Suprapubic skin (tissue), 3 donors: ENCODE measurements around the gene RBL1.

Experiments used
- POLR2AphosphoS5 ChIP-seq, 3 donors: sonication (generic); formaldehyde crosslinking; IDR thresholded peaks; one replicate each; pipeline ENCODE4 v1.6.1; 2017; ENCODE audit warnings: antibody characterized with exemption in 3 of 3
- TF ChIP-seq, protein P1 (sequence below), 2 donors: fragments of 200-600 bp in 1 of 2; fragments of 450-650 bp in 1 of 2; sonication (generic) in 1 of 2; IDR thresholded peaks; one replicate each; pipeline ENCODE4 v1.5.1; 2016 to 2019; ENCODE audit warnings: antibody characterized with exemption in 2 of 2, mild to moderate bottlenecking in 1 of 2, moderate library complexity in 1 of 2

DNA sequence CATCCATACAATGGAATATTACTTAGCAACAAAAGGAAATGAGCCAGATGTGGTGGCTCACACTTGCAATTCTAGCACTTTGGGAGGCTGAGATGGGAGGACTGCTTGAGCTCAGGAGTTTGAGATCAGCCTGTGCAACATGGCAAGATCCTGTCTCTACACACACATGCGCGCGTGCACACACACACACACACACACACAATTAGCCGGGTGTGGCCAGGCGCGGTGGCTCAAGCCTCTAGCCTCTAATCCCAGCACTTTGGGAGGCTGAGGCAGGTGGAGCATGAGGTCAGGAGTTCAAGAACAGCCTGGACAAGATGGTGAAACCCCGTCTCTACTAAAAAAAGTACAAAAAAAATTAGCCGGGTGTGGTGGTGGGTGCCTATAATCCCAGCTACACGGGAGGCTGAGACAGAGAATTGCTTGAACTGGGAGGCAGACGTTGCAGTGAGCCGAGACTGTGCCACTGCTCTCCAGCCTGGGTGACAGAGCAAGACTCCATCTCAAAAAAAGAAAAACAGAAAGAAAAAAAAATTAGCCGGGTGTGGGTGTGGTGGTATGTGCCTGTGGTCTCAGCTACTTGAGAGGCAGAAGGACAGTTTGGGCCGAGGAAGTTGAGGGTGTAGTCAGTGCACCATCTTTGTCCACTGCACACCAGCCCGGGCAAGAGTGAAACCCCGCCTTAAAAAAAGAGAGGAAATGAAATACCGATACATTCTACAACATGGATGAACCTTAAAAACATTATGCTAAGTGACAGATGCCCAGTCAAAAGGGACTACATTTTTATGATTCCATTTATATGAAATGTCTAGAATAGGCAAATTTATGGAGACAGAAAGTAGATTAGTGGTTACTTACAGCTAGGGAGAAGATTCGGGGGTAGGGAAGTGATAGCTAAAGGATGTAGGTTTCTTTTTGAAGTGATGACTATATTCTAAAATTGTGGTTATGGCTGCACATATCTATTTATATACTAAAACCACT lies 52.5 kb downstream of the RBL1 start:
- TF ChIP-seq, protein P1, sequence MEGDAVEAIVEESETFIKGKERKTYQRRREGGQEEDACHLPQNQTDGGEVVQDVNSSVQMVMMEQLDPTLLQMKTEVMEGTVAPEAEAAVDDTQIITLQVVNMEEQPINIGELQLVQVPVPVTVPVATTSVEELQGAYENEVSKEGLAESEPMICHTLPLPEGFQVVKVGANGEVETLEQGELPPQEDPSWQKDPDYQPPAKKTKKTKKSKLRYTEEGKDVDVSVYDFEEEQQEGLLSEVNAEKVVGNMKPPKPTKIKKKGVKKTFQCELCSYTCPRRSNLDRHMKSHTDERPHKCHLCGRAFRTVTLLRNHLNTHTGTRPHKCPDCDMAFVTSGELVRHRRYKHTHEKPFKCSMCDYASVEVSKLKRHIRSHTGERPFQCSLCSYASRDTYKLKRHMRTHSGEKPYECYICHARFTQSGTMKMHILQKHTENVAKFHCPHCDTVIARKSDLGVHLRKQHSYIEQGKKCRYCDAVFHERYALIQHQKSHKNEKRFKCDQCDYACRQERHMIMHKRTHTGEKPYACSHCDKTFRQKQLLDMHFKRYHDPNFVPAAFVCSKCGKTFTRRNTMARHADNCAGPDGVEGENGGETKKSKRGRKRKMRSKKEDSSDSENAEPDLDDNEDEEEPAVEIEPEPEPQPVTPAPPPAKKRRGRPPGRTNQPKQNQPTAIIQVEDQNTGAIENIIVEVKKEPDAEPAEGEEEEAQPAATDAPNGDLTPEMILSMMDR (IDR thresholded peaks at IDR 0.05): no peak
- TF ChIP-seq POLR2AphosphoS5 (IDR thresholded peaks at IDR 0.05): no peak
